Muscle layer of colon (tissue), 2 donors: ENCODE results near the gene KRT23.
"Not testable (repeated sequence)": the region's sequence is repeated elsewhere in the genome, so short reads cannot be mapped to it uniquely, and the experiment has no call there.

Experiments used
- H3K27ac ChIP-seq: one replicate; pipeline ENCODE4 v1.7.0; 2013; ENCODE audit warnings: low read depth, mild to moderate bottlenecking, low read length, moderate library complexity
- H3K27me3 ChIP-seq, 2 donors: one replicate each; pipeline ENCODE4 v1.7.0; 2013; ENCODE audit warnings: low read length in 2 of 2, mild to moderate bottlenecking in 2 of 2; ENCODE audit not compliant: insufficient read depth in 2 of 2, control insufficient read depth in 1 of 2
- H3K36me3 ChIP-seq: one replicate; pipeline ENCODE4 v1.7.0; 2013; ENCODE audit warnings: mild to moderate bottlenecking, low read length; ENCODE audit not compliant: insufficient read depth
- H3K4me1 ChIP-seq: one replicate; pipeline ENCODE4 v1.7.0; 2013; ENCODE audit warnings: mild to moderate bottlenecking, low read length; ENCODE audit not compliant: insufficient read depth
- H3K4me3 ChIP-seq, 2 donors: one replicate each; pipeline ENCODE4 v1.7.0; 2013; ENCODE audit warnings: low read length in 2 of 2, low read depth in 1 of 2, mild to moderate bottlenecking in 1 of 2, moderate library complexity in 1 of 2
- H3K9ac ChIP-seq: one replicate; pipeline ENCODE4 v1.7.0; 2013; ENCODE audit warnings: low read length
- H3K9me3 ChIP-seq: one replicate; pipeline ENCODE4 v1.7.0; 2013; ENCODE audit warnings: mild to moderate bottlenecking, low read length
- donor health status: abdominal sarcoma.
- donor health status: Adenocarcinoma of cecum.

Gene KRT23

GRCh38 chr17:40922239-40922638 is 15.2 kb downstream of the KRT23 start:
- H3K9me3 ChIP-seq = no peaks in the 10 kb centered on the region
- no peaks in the 10 kb centered on the region for H3K36me3 ChIP-seq
- H3K9ac ChIP-seq = no peak overlapping the region
- H3K27ac ChIP-seq = no peak overlapping the region
- no peaks in the 10 kb centered on the region for H3K4me1 ChIP-seq
- no peak overlapping the region for H3K4me3 ChIP-seq
- H3K27me3 ChIP-seq = no peaks in the 10 kb centered on the region

- no peaks in the 10 kb centered on the region for H3K4me1 ChIP-seq
- H3K4me3 ChIP-seq = no peak overlapping the region
- no peak overlapping the region for H3K9ac ChIP-seq
- no peaks in the 10 kb centered on the region for H3K27me3 ChIP-seq
- H3K9me3 ChIP-seq = no peaks in the 10 kb centered on the region
- H3K27ac ChIP-seq = no peak overlapping the region
- no peaks in the 10 kb centered on the region for H3K36me3 ChIP-seq
These were observed 16.4 kb downstream of the KRT23 start for GRCh38 chr17:40921026-40921425.

- H3K27me3 ChIP-seq, H3K36me3 ChIP-seq, H3K4me3 ChIP-seq, H3K9me3 ChIP-seq, H3K4me1 ChIP-seq, H3K27ac ChIP-seq, H3K9ac ChIP-seq: not testable (repeated sequence)
These were observed 20.3 kb downstream of the KRT23 start for GRCh38 chr17:40917116-40917515.

GRCh38 chr17:40916366-40916765 is 21.1 kb downstream of the KRT23 start:
- Histone ChIP-seq H3K27me3 (no peaks in the 10 kb centered on the region), H3K9ac (no peak overlapping the region), H3K4me1 (no peaks in the 10 kb centered on the region), H3K4me3 (no peak overlapping the region), H3K27ac (no peak overlapping the region), H3K9me3 (no peaks in the 10 kb centered on the region), H3K36me3 (no peaks in the 10 kb centered on the region)

GRCh38 chr17:40915721-40916256 is 21.7 kb downstream of the KRT23 start:
- H3K9ac ChIP-seq = no peak overlapping the region
- no peak overlapping the region for H3K4me3 ChIP-seq
- no peak overlapping the region for H3K27ac ChIP-seq
- H3K9me3 ChIP-seq = no peaks in the 10 kb centered on the region
- H3K27me3 ChIP-seq = no peaks in the 10 kb centered on the region
- H3K36me3 ChIP-seq = no peaks in the 10 kb centered on the region
- H3K4me1 ChIP-seq = peaks cover under 1% of the 10 kb centered on the region

GRCh38 chr17:40915199-40915661 is 22.2 kb downstream of the KRT23 start:
- Histone ChIP-seq H3K4me1 (peaks cover 7% of the 10 kb centered on the region), H3K27me3 (no peaks in the 10 kb centered on the region), H3K9ac (no peak overlapping the region), H3K27ac (no peak overlapping the region), H3K36me3 (no peaks in the 10 kb centered on the region), H3K9me3 (no peaks in the 10 kb centered on the region), H3K4me3 (no peak overlapping the region)

- Histone ChIP-seq H3K9me3 (no peaks in the 10 kb centered on the region), H3K36me3 (no peaks in the 10 kb centered on the region), H3K9ac (no peak overlapping the region), H3K4me3 (no peak overlapping the region), H3K4me1 (peaks cover 16% of the 10 kb centered on the region), H3K27ac (no peak overlapping the region), H3K27me3 (no peaks in the 10 kb centered on the region)
These were observed 23.2 kb downstream of the KRT23 start for GRCh38 chr17:40914075-40914855.

GRCh38 chr17:40912486-40913210 is 24.8 kb downstream of the KRT23 start:
- Histone ChIP-seq H3K4me3 (no peak overlapping the region), H3K27ac (no peak overlapping the region), H3K9me3 (no peaks in the 10 kb centered on the region), H3K4me1 (peaks cover 16% of the 10 kb centered on the region), H3K9ac (no peak overlapping the region), H3K36me3 (no peaks in the 10 kb centered on the region), H3K27me3 (peaks cover 0 to 4% of the 10 kb centered on the region in 2 donors)

GRCh38 chr17:40910441-40910841 is 27.0 kb downstream of the KRT23 start:
- Histone ChIP-seq H3K4me3 (no peak overlapping the region), H3K27me3 (peaks cover 0 to 5% of the 10 kb centered on the region in 2 donors), H3K4me1 (peaks cover 16% of the 10 kb centered on the region), H3K9ac (no peak overlapping the region), H3K27ac (no peak overlapping the region), H3K36me3 (no peaks in the 10 kb centered on the region), H3K9me3 (no peaks in the 10 kb centered on the region)

GRCh38 chr17:40909755-40910154 is 27.7 kb downstream of the KRT23 start:
- Histone ChIP-seq H3K9me3 (no peaks in the 10 kb centered on the region), H3K36me3 (no peaks in the 10 kb centered on the region), H3K4me3 (no peak overlapping the region), H3K27ac (no peak overlapping the region), H3K27me3 (peaks cover 0 to 5% of the 10 kb centered on the region in 2 donors), H3K9ac (no peak overlapping the region), H3K4me1 (peaks cover 16% of the 10 kb centered on the region)

- Histone ChIP-seq H3K4me3 (no peak overlapping the region), H3K36me3 (no peaks in the 10 kb centered on the region), H3K9me3 (no peaks in the 10 kb centered on the region), H3K27ac (no peak overlapping the region), H3K9ac (no peak overlapping the region), H3K4me1 (peaks cover 16% of the 10 kb centered on the region), H3K27me3 (peaks cover 0 to 5% of the 10 kb centered on the region in 2 donors)
These were observed 28.1 kb downstream of the KRT23 start for GRCh38 chr17:40909351-40909750.
